PFSK-1 (cell line): Measurements from ENCODE around the gene CREB3L1.

ENCODE experiments used
- FOXP2 ChIP-seq: optimal IDR thresholded peaks from 2 replicates; pipeline ENCODE3; 2011; ENCODE audit warnings: borderline replicate concordance, control low read depth, inconsistent platforms; ENCODE audit not compliant: insufficient read depth; ENCODE audit errors: extremely low read length, extremely low read depth
- POLR2AphosphoS5 ChIP-seq: IDR thresholded peaks from 2 replicates; pipeline ENCODE4 v1.6.1; 2012; ENCODE audit warnings: low read depth, mild to moderate bottlenecking, control low read depth, low read length, moderate library complexity
- REST ChIP-seq, 2 experiments: IDR thresholded peaks; 2 replicates each; pipeline versions ENCODE4 v1.6.1 to v1.8.0; 2011 to 2012; ENCODE audit warnings: low read depth in 2 of 2, low read length in 2 of 2, control low read depth in 1 of 2, inconsistent platforms in 1 of 2, mild to moderate bottlenecking in 1 of 2, moderate library complexity in 1 of 2; ENCODE audit not compliant: insufficient read depth in 1 of 2
- SIN3A ChIP-seq: IDR thresholded peaks from 2 replicates; pipeline ENCODE4 v1.6.1; 2012; ENCODE audit warnings: mild to moderate bottlenecking, low read length, moderate library complexity, borderline replicate concordance; ENCODE audit not compliant: insufficient read depth
- TAF1 ChIP-seq: IDR thresholded peaks from 2 replicates; pipeline ENCODE4 v1.6.1; 2012; ENCODE audit warnings: low read length, control low read depth, borderline replicate concordance; ENCODE audit not compliant: insufficient read depth

CREB3L1 gene

DNA sequence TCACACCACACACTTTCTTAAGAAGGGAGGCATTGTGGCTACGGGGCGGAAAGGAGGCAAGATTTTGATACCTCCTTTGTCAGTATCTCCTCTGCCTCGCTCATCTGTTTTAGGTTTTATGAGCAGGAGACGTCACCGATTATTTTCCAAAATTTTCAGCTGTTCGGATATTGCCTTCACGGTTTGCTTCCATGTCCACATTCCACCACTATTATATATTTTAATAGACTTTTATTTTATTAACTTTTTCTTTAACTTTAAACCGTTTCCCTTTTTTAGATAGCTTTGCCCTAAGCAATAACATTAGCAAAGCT, 33.7 kb upstream of the CREB3L1 start:
- no peak for TF ChIP-seq SIN3A
- 0 out of 4 replicates have a peak, but pooled peaks of 1 of the 2 experiments have one; percentile 2 for TF ChIP-seq REST (IDR thresholded peaks at IDR 0.05; ENCODE audit: insufficient read depth in 1 of 2, low read depth in 2 of 2, low read length in 2 of 2)

DNA sequence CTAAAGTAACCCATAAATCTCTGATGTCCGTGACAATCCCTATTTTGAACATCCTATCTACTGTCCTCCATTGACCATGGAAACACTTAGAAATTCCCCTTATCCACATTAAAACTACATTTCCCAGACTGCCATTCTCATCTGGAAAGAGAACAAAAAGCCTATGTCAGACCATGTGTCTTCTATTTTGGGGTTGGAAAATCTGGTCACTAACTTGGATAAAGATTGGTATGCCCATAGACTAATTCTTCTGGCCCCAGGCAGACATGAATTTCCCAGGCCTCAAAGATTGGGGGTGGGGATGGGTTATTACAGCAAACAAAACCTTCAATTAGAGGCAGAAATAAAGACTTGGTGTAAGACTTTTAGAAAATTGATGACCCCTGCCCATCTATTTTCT, 30.9 kb upstream of the CREB3L1 start:
- no peak for TF ChIP-seq REST (IDR thresholded peaks at IDR 0.05; ENCODE audit: insufficient read depth in 1 of 2, low read depth in 2 of 2, low read length in 2 of 2)
- TF ChIP-seq FOXP2 = no peak
- no peak for TF ChIP-seq TAF1
- TF ChIP-seq POLR2AphosphoS5 = no peak
- TF ChIP-seq SIN3A = no peak

- TF ChIP-seq POLR2AphosphoS5 = no peak
- no peak for TF ChIP-seq SIN3A
- TF ChIP-seq TAF1 = no peak
- TF ChIP-seq REST (IDR thresholded peaks at IDR 0.05; ENCODE audit: insufficient read depth in 1 of 2, low read depth in 2 of 2, low read length in 2 of 2) = no peak
- TF ChIP-seq FOXP2 = no peak
These were observed 30.4 kb upstream of the CREB3L1 start for GRCh38 chr11:46247090-46247489.

GRCh38 chr11:46247659-46248058, 29.8 kb upstream of the CREB3L1 start:
- TF ChIP-seq SIN3A (no peak), POLR2AphosphoS5 (no peak), FOXP2 (no peak), TAF1 (no peak), REST (IDR thresholded peaks at IDR 0.05; ENCODE audit: insufficient read depth in 1 of 2, low read depth in 2 of 2, low read length in 2 of 2) (no peak)

- no peak for TF ChIP-seq TAF1
These were observed 29.0 kb upstream of the CREB3L1 start for GRCh38 chr11:46248289-46249102.
